GM10248 (cell line): ENCODE data around the gene BCL11A.
A peak's percentile ranks its signal among the peaks of the same experiment; 100 is the strongest.

Experiments used
- CTCF ChIA-PET: fragments of 300-600 bp; sonication (Branson Sonifier 250); formaldehyde crosslinking; extraction: SDS; loops from one replicate; lab custom pipeline; 2021; ENCODE audit warnings: antibody characterized with exemption; lab: Yijun Ruan, JAX
- POLR2A ChIA-PET: fragments of 350-650 bp; sonication (Branson Sonifier 250); formaldehyde crosslinking; extraction: SDS; loops from one replicate; lab custom pipeline; 2020; ENCODE audit warnings: antibody characterized with exemption; lab: Yijun Ruan, JAX
- DNase-seq: peaks from one replicate; pipeline ENCODE4 v3.0.0; 2012; ENCODE audit errors: extremely low spot score
- CTCF ChIP-seq: IDR thresholded peaks from 2 replicates; pipeline ENCODE4 v1.5.1; 2012; ENCODE audit warnings: mild to moderate bottlenecking, low read depth; ENCODE audit errors: extremely low read depth, missing control alignments, control extremely low read depth

Gene BCL11A

GRCh38 chr2:60456115-60456770 is 97.2 kb downstream of the BCL11A start:
- CTCF ChIA-PET = no interaction called here
- no peak for DNase-seq
- TF ChIP-seq CTCF = no peak
- POLR2A ChIA-PET = no interaction called here

- ChIA-PET CTCF (interaction anchor here (2.0 kb wide), 1 partner anchor 14 kb away, joined by 12 read pairs; no protein-coding TSS in a partner anchor), POLR2A (no interaction called here)
- DNase-seq = no peak
- no peak for TF ChIP-seq CTCF
Measured at GRCh38 chr2:60453872-60454271, 99.6 kb downstream of the BCL11A start.

GRCh38 chr2:60453301-60453700 is 100.2 kb downstream of the BCL11A start:
- ChIA-PET CTCF (interaction anchor here (1.4 to 2.0 kb wide), 2 partner anchors 14 to 20 kb away, joined by 3 to 12 read pairs; no protein-coding TSS in a partner anchor), POLR2A (no interaction called here)
- no peak for DNase-seq
- no peak for TF ChIP-seq CTCF

- POLR2A ChIA-PET = no interaction called here
- CTCF ChIA-PET = interaction anchor here (1.0 to 1.1 kb wide), 2 partner anchors 11 to 44 kb away, joined by 3 to 8 read pairs; no protein-coding TSS in a partner anchor
- no peak for TF ChIP-seq CTCF
- DNase-seq = no peak
Measured at GRCh38 chr2:60450488-60450887, 103.0 kb downstream of the BCL11A start.

GRCh38 chr2:60447943-60448342 is 105.5 kb downstream of the BCL11A start:
- no peak for TF ChIP-seq CTCF
- no peak for DNase-seq
- ChIA-PET CTCF (interaction anchor here (0.6 to 1.3 kb wide), 3 partner anchors 8 to 40 kb away, joined by 3 to 10 read pairs (median 4); no protein-coding TSS in a partner anchor), POLR2A (no interaction called here)

GRCh38 chr2:60446413-60447267 is 106.8 kb downstream of the BCL11A start:
- ChIA-PET POLR2A (interaction anchor here (0.7 kb wide), 1 partner anchor 112 kb away, joined by 3 read pairs; no protein-coding TSS in a partner anchor), CTCF (interaction anchor here (0.9 to 2.4 kb wide), 5 partner anchors 11 to 103 kb away, joined by 4 to 6 read pairs (median 4); no protein-coding TSS in a partner anchor)
- TF ChIP-seq CTCF = no peak
- peak; percentile 66 for DNase-seq
